Uterus (tissue), 2 donors: ENCODE results near the gene PRKG1.

Experiments used
- CTCF ChIP-seq, 4 experiments: fragments of 200-600 bp in 2 of 4; fragments of 450-650 bp in 2 of 4; sonication (generic) in 2 of 4; IDR thresholded peaks; one replicate each; pipeline ENCODE4 v1.5.1; 2016 to 2019; ENCODE audit warnings: antibody characterized with exemption in 4 of 4, mild to moderate bottlenecking in 2 of 4, moderate library complexity in 1 of 4
- POLR2A ChIP-seq, 2 donors: fragments of 450-650 bp; IDR thresholded peaks; one replicate each; pipeline ENCODE4 v1.6.1; 2016; ENCODE audit warnings: antibody characterized with exemption in 2 of 2, mild to moderate bottlenecking in 1 of 2, moderate library complexity in 1 of 2

GRCh38 chr10:52082307-52082706 lies 1008.0 kb downstream of the PRKG1 start:
- TF ChIP-seq CTCF (IDR thresholded peaks at IDR 0.05) (no peak), POLR2A (IDR thresholded peaks at IDR 0.05) (no peak)
